GM12875 (cell line): ENCODE results near the gene NAA40.

Experiments used
- H3K4me3 ChIP-seq: one replicate; pipeline ENCODE4 v1.5.1; 2011; ENCODE audit warnings: low read depth, low read length, control low read depth
- CTCF ChIP-seq: IDR thresholded peaks from 2 replicates; pipeline ENCODE4 v1.5.1; 2011; ENCODE audit warnings: low read depth, mild to moderate bottlenecking, control low read depth, inconsistent platforms, low read length, moderate library complexity, borderline replicate concordance; ENCODE audit not compliant: insufficient read depth

The NAA40 gene

GRCh38 chr11:63907808-63908530 lies 30.8 kb upstream of the NAA40 start:
- no peak for TF ChIP-seq CTCF
- H3K4me3 ChIP-seq, result no peak overlapping the region

GRCh38 chr11:63908631-63909401 lies 30.0 kb upstream of the NAA40 start:
- TF ChIP-seq CTCF, result no peak
- H3K4me3 ChIP-seq, result no peak overlapping the region

GRCh38 chr11:63909591-63910506 lies 29.0 kb upstream of the NAA40 start:
- no peak for TF ChIP-seq CTCF
- H3K4me3 ChIP-seq, result no peak overlapping the region

GRCh38 chr11:63910675-63911074 lies 28.1 kb upstream of the NAA40 start:
- TF ChIP-seq CTCF, result no peak

GRCh38 chr11:63911440-63911839 lies 27.4 kb upstream of the NAA40 start:
- no peak overlapping the region for H3K4me3 ChIP-seq
- TF ChIP-seq CTCF, result no peak

More at GRCh38 chr11:63910675-63911074, 28.1 kb upstream of the NAA40 start:
- H3K4me3 ChIP-seq, result no peak overlapping the region

- no peak for TF ChIP-seq CTCF
- no peak overlapping the region for H3K4me3 ChIP-seq
Observed at GRCh38 chr11:63911876-63912275, 26.9 kb upstream of the NAA40 start.
